A204.1 (cell line): ENCODE results near the gene USP15.
A peak's percentile ranks its signal among the peaks of the same experiment; 100 is the strongest.

Source experiments
- FAIRE-seq: peaks from 2 replicates; lab custom pipeline; 2012; peaks lifted over from hg19 to GRCh38; lab: Jason Lieb, UNC

USP15 gene

DNA sequence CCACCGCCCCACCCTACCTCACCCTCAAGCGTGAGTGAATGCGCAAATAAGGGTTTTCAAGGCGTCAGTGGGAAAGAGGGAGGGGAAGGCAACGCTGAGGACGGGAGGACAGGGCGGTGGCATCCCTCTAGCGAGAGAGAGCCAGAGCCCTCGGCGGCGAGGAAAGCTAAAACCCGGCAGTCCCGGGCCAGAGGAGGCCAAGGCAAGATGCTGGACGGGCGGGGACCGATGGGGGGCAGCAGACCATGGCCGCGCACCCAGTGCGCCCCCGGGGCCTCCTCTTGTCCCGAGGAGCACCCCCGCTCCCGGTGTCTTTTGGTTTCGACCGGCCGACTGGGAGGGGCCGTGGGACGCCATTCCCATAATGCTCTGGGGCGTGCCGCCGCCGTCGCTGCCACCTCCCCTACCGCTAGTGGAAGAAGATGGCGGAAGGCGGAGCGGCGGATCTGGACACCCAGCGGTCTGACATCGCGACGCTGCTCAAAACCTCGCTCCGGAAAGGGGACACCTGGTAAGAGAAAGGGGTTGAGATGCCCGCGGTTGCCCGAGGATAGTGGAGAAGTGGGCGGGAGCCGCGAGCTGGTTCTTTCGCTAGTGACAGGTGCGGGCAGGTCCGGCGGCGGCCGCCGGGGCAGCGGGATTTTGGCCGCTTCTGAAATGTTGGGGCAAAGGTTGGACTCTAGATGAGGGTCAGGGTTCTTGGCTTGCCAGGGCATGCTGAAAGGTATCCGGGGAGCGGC lies at the start of gene USP15:
Gene USP15 (plus strand): TSS at position 412 of the 740 bp plus-strand sequence. CDS start 11 bp downstream, at position 423.
- FAIRE-seq: no peak

DNA sequence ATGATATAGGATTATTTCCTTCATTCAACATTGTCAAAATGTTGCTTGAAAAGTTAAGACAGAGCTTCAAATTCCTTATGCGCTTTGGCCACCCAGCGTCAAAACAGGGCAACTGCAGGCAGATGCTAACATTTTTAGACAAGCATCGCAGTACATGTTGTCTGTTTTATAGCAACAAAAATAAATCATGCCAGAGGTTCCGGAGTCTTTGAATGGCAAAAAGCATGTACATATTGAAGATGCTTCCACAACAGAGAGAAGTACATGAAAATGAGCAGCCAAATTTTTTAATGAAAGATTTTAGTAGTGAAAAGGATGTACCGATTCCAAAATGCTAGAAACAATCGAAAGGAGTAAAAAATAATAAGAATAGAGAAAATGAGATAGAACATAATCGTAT lies 49.8 kb upstream of the USP15 start:
- peak; percentile 96 for FAIRE-seq

GRCh38 chr12:62211510-62211909 lies 48.7 kb upstream of the USP15 start:
- FAIRE-seq: no peak

DNA sequence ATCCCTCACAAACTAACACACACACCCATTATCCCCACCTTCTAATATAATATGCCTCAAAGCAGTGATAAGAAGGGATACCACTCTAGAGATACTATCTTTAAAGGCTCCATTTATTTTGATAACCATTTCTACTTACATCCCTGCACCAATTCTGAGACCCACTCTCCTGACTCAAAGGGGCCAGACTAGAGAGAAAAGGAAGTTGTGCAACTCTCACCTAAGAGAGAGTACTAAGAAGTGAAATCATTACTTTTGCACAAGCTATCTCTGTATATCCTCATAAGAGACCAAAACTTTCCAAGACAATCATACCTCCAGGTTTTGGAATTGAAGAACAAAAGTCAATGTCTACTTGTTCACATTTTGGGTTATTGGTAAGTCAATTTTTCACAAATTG lies 45.4 kb upstream of the USP15 start:
- no peak for FAIRE-seq

DNA sequence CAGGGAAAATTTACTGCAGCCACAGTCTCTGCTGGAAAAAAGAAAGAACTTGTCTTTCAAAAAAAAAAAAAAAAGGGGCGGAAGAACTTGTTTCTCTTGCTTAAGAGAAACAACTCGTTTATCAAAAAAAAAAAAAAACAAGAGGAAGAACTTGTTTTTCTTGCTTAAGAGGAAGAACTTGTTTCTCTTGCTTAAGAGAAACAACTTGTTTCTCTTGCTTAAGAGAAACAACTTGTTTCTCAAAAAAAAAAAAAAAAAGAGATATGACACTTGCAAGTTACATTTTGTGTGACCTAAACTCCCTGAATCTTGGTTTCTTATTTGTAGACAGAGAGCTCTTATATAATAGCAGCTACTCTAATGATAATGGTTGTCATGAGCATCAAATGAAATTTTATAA lies 44.7 kb upstream of the USP15 start:
- FAIRE-seq: no peak

DNA sequence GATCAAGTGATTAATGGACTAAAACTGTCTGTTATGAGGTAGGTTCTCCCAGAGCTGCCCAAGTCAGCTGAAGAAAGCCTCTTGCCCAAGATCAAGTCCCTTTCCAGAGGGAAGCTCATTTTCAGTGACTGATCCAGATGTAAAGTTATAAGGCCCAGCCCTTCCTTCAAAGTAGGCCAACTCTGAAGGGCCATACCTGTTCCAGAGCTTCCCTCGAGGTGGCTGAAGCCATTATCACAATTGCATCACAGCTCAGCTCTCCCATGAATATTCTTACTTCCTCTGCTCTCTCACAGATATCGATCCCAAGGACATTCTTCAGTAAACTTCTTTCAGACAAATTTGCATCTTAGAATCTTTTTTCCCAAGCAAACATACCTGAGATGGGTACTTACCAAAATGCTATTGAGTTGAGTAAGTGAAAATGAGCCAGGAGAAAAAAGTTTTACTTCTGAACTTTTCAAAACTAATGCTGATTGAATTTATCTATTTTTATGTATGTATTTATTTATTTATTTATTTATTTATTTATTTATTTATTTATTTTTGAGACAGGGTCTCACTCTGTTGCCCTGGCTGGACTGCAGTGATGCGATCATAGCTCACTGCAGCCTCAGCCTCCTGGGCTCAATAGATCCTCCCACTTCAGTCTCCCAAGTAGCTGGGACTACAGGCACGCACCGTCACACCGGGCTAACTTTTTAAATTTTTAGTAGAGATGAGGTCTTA lies 42.6 kb upstream of the USP15 start:
- no peak for FAIRE-seq

DNA sequence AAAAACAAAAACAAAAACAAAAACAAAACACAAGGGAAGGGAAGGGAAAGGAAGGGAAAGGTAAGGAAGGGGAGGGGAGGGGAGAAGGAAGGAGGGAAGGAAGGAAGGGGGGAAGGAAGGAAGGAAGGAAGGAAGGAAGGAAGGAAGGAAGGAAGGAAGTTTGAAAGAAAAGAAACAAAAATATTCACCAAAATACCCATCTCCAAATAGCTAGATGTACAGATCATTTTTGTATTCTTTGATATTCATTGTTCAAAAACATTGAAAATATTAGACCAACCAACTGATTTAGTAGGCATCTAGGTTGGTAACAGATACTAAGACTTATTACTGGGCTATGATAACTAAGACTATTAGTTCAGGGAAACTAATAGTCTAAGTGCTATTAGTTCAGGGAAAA lies 39.1 kb upstream of the USP15 start:
- no peak for FAIRE-seq

- no peak for FAIRE-seq
Measured at GRCh38 chr12:62224601-62225000, 35.6 kb upstream of the USP15 start.

DNA sequence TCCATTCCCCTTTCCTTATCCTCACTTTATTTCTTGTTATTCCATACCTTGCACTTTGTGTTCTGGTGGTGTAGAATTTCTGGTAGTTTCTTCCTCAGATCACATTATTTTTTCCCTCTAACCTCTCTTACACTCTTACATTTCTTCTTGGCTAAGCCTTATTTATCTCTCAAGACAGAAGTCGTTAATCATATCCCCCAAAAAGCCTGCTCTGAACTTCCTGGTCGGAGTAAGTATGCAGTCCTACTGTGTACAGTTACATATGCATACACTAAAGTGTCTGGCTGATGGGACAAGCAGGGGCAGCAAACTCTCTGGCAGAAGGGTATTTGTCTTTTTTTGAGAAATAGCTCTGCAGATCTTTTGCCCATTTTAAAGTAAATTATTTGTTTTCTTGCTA lies 33.1 kb upstream of the USP15 start:
- no peak for FAIRE-seq

DNA sequence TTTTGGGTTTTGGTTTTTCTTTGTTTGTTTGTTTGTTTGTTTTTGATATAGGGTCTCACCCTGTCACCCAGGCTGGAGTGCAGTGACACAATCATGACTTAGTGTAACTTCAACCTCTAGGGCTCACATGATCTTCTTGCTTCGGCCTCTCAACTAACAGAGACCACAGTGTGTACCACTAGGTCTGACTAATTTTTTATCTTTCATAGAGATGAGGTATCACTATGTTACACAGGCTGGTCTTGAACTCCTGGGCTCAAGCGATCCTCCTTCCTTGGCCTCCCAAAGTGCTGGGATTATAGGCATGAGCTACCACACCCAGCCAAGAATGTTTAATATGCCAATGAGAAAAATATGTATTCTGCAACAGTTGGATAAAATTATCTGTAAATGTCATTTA lies 29.6 kb upstream of the USP15 start:
- no peak for FAIRE-seq

- FAIRE-seq: no peak
Measured at GRCh38 chr12:62232143-62232729, 28.0 kb upstream of the USP15 start.

- no peak for FAIRE-seq
Measured at GRCh38 chr12:62233805-62234204, 26.4 kb upstream of the USP15 start.

GRCh38 chr12:62239571-62239970 lies 20.6 kb upstream of the USP15 start:
- FAIRE-seq: no peak

- FAIRE-seq: no peak
Measured at GRCh38 chr12:62247281-62248045, 12.7 kb upstream of the USP15 start.

- FAIRE-seq: no peak
Measured at GRCh38 chr12:62248873-62249272, 11.3 kb upstream of the USP15 start.

GRCh38 chr12:62249419-62249818 lies 10.8 kb upstream of the USP15 start:
- no peak for FAIRE-seq

- FAIRE-seq: no peak
Measured at GRCh38 chr12:62250671-62251608, 9.3 kb upstream of the USP15 start.

DNA sequence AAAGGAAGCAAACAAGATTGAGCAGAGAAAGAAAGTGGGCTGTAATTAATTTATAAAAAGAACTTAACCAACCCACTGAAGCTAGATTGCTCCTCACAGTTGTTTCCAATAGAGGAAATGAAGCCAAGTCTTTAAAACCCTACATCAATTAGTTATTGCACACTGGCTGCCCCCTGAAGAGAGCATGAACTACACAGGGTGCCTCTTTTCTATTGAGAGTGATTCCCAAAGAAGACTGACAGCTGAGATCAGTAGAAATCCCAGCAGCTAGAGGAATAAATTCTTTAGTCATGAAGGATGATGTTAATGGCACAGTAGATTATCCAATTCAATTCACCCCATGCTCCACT lies 8.6 kb upstream of the USP15 start:
- no peak for FAIRE-seq

- FAIRE-seq: no peak
Measured at GRCh38 chr12:62252576-62252975, 7.6 kb upstream of the USP15 start.

GRCh38 chr12:62254967-62255366 lies 5.2 kb upstream of the USP15 start:
- no peak for FAIRE-seq

DNA sequence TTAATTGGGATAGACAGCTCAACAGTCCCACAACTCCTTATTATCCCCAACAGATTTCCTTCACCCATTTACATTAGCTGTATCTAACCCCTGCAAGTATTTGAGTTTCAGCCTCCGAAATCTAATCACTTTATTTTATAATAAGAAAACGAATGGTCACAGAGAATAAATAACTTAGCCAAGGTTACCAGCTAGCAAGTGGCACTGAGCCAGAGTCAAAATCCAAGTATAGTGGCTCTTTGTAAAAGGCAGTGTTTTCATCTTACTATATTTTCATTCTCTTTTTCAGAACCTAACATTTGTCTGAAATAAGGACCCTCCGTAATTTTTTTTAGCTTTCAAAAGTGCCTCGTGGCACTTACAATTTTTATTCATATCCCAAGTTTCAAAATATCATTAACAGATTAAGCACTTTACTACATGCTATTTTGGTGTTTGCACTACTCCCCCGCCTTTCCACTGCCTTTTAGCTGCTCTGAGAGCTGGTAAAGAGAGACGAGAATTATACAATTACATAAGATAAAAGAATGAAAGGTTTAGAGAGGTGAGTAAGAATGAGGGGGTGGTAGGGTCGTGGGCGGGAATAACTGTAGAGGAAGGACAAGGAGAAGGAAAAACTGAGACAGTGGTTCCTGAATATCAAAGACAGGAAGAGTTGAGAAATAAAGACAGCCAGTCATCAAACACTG lies 3.7 kb upstream of the USP15 start:
- no peak for FAIRE-seq
